K562 (cell line): ENCODE measurements around the gene AIDA. TPM values are rescaled to one million over a fixed set of nuclear protein-coding genes. Genes with fewer than 3 reads are reported as not detected.

ENCODE experiments used
- GTF3C2 ChIP-seq: IDR thresholded peaks from 3 replicates; pipeline ENCODE4 v1.6.1; 2011; ENCODE audit warnings: borderline replicate concordance, mild to moderate bottlenecking, moderate library complexity; ENCODE audit not compliant: insufficient read length; ENCODE audit errors: extremely low read depth
- HMG20B ChIP-seq: fragments of 250-450 bp; sonication (Bioruptor Pico); IDR thresholded peaks from 2 replicates; pipeline ENCODE4 v1.5.0; 2021; ENCODE audit warnings: mild to moderate bottlenecking
- MYBL2 ChIP-seq, 2 experiments: fragments of 450-650 bp in 1 of 2; sonication (generic) in 1 of 2; formaldehyde crosslinking in 1 of 2; IDR thresholded peaks; 2 replicates each; pipeline versions ENCODE4 v1.6.1 to v1.8.1; 2017 to 2022; ENCODE audit warnings: borderline replicate concordance in 1 of 2, inconsistent platforms in 1 of 2, low read depth in 1 of 2, mild to moderate bottlenecking in 1 of 2, missing genetic modification reagents in 1 of 2, moderate library complexity in 1 of 2
- NKRF ChIP-seq: fragments of 450-650 bp; IDR thresholded peaks from 2 replicates; pipeline ENCODE4 v1.6.1; 2016; ENCODE audit warnings: borderline replicate concordance
- NR2C2 ChIP-seq, 2 experiments: fragments of 200-800 bp in 1 of 2; sonication (Bioruptor generic) in 1 of 2; sonication (generic) in 1 of 2; formaldehyde crosslinking in 1 of 2; IDR thresholded peaks; 2 replicates each; pipeline versions ENCODE4 v1.6.1 to v1.8.0; 2016 to 2022; ENCODE audit warnings: mild to moderate bottlenecking in 1 of 2, missing compliant biosample characterization in 1 of 2, missing genetic modification characterization in 1 of 2, missing genetic modification reagents in 1 of 2
- SAP30 ChIP-seq: fragments of 200-600 bp; sonication (generic); IDR thresholded peaks from 2 replicates; pipeline ENCODE4 v1.6.1; 2012; ENCODE audit warnings: borderline replicate concordance, low read depth, mild to moderate bottlenecking, moderate library complexity, low read length, control low read depth, inconsistent platforms; ENCODE audit not compliant: insufficient read depth, poor library complexity, severe bottlenecking
- SIRT6 ChIP-seq: IDR thresholded peaks from one replicate; pipeline ENCODE4 v1.6.1; 2012; ENCODE audit warnings: low read depth, mild to moderate bottlenecking, control low read depth, inconsistent platforms, low read length, moderate library complexity
- ZNF384 ChIP-seq: IDR thresholded peaks from 2 replicates; pipeline ENCODE4 v1.6.1; 2012; ENCODE audit warnings: low read depth, low read length, improper control_type of control experiment
- polyA plus RNA-seq, 8 experiments: library from polyadenylated mRNA; depleted of rRNA in 4 of 8; stranded (reverse) in 5 of 8; unstranded in 3 of 8; fragments of >200 nt; fragmentation: Nextera tagmentation in 2 of 8; fragmentation: Illumina TruSeq in 1 of 8; extraction: Ambion mirVana in 2 of 8; extraction: Trizol in 1 of 8; gene quantifications; 2 replicates each; pipeline versions ENCODE4 v1.2.1 to v1.2.3, GENCODE V29; 2011 to 2014; ENCODE audit warnings: inconsistent platforms in 1 of 8, missing spikeins in 1 of 8
- total RNA-seq, 7 experiments: library from RNA; depleted of rRNA in 6 of 7; stranded (reverse); fragments of >200 nt in 6 of 7; fragmentation: Illumina TruSeq in 2 of 7; extraction: Trizol in 2 of 7; gene quantifications; 2 replicates each; pipeline versions ENCODE4 v1.2.1 to v1.2.3, GENCODE V29; 2011 to 2021; ENCODE audit warnings: low replicate concordance in 1 of 7

Gene AIDA
- total and polyA plus RNA-seq, 9 of the 15 experiments (the other 6 are each of a cell fraction or from before 2014, with no cell fraction given): 18.2 to 77.9 (median 24.9) TPM

GRCh38 chr1:222643606-222643937, 68.7 kb downstream of the AIDA start (continued):
- TF ChIP-seq ZNF384 (peak; percentile 90), SIRT6 (peak; percentile 63), GTF3C2 (peak; percentile 67), NKRF (0 out of 2 replicates have a peak, but pooled peaks have one; percentile 13), NR2C2 (CRISPR knock-in tag; IDR thresholded peaks at IDR 0.05) (0 out of 2 replicates have a peak, but pooled peaks have one; percentile 1), NR2C2 (tag; IDR thresholded peaks at IDR 0.05) (no peak), HMG20B (CRISPR knock-in tag) (0 out of 2 replicates have a peak, but pooled peaks have one; percentile 47), MYBL2 (IDR thresholded peaks at IDR 0.05; ENCODE audit: low read depth) (no peak), MYBL2 (CRISPR knock-in tag; IDR thresholded peaks at IDR 0.05; ENCODE audit: borderline replicate concordance) (no peak), SAP30 (peak; percentile 75)
